ENCODE data around the gene MKS1. TPM values are rescaled to one million over a fixed set of nuclear protein-coding genes. Genes with fewer than 3 reads are reported as not detected.
A peak's percentile ranks its signal among the peaks of the same experiment; 100 is the strongest.

The MKS1 gene
- total RNA-seq, 1 donor from 2014 or later: 10.4 TPM

GRCh38 chr17:58176200-58176599 is 42.9 kb downstream of the MKS1 start:
- no peak overlapping the region for H3K27ac ChIP-seq (ENCODE audit: low read depth, low read length)
- H3K9ac ChIP-seq (ENCODE audit: low read depth in 1 of 3, low read length in 3 of 3): no peak overlapping the region
- H3K9me3 ChIP-seq (ENCODE audit: control insufficient read depth in 3 of 3, low read length in 3 of 3): no peaks in the 10 kb centered on the region
- no peak overlapping the region for H3K4me3 ChIP-seq (ENCODE audit: low read length in 3 of 3)
- H3K4me1 ChIP-seq (ENCODE audit: control insufficient read depth in 3 of 3, insufficient read depth in 3 of 3, low read length in 3 of 3): no peaks in the 10 kb centered on the region
- peaks cover 0 to 10% (median 6%) of the 10 kb centered on the region in 3 donors for H3K27me3 ChIP-seq (ENCODE audit: control insufficient read depth in 3 of 3, insufficient read depth in 3 of 3, low read length in 3 of 3)
- no peaks in the 10 kb centered on the region for H3K36me3 ChIP-seq (ENCODE audit: control insufficient read depth in 3 of 3, insufficient read depth in 3 of 3, low read length in 3 of 3)

GRCh38 chr17:58174871-58175270 is 44.2 kb downstream of the MKS1 start:
- Histone ChIP-seq H3K27ac (ENCODE audit: low read depth, low read length) (no peak overlapping the region), H3K9ac (ENCODE audit: low read depth in 1 of 3, low read length in 3 of 3) (no peak overlapping the region), H3K4me1 (ENCODE audit: control insufficient read depth in 3 of 3, insufficient read depth in 3 of 3, low read length in 3 of 3) (no peaks in the 10 kb centered on the region), H3K27me3 (ENCODE audit: control insufficient read depth in 3 of 3, insufficient read depth in 3 of 3, low read length in 3 of 3) (peaks cover 5 to 7% (median 6%) of the 10 kb centered on the region in 3 donors), H3K9me3 (ENCODE audit: control insufficient read depth in 3 of 3, low read length in 3 of 3) (no peaks in the 10 kb centered on the region), H3K36me3 (ENCODE audit: control insufficient read depth in 3 of 3, insufficient read depth in 3 of 3, low read length in 3 of 3) (no peaks in the 10 kb centered on the region), H3K4me3 (ENCODE audit: low read length in 3 of 3) (no peak overlapping the region)

GRCh38 chr17:58172369-58173071 is 46.5 kb downstream of the MKS1 start:
- H3K9me3 ChIP-seq (ENCODE audit: control insufficient read depth in 3 of 3, low read length in 3 of 3): no peaks in the 10 kb centered on the region
- no peak overlapping the region for H3K4me3 ChIP-seq (ENCODE audit: low read length in 3 of 3)
- H3K4me1 ChIP-seq (ENCODE audit: control insufficient read depth in 3 of 3, insufficient read depth in 3 of 3, low read length in 3 of 3): no peaks in the 10 kb centered on the region
- H3K27ac ChIP-seq (ENCODE audit: low read depth, low read length): no peak overlapping the region
- H3K9ac ChIP-seq (ENCODE audit: low read depth in 1 of 3, low read length in 3 of 3): no peak overlapping the region
- peaks cover 5 to 7% (median 6%) of the 10 kb centered on the region in 3 donors for H3K27me3 ChIP-seq (ENCODE audit: control insufficient read depth in 3 of 3, insufficient read depth in 3 of 3, low read length in 3 of 3)
- no peaks in the 10 kb centered on the region for H3K36me3 ChIP-seq (ENCODE audit: control insufficient read depth in 3 of 3, insufficient read depth in 3 of 3, low read length in 3 of 3)

GRCh38 chr17:58170622-58171021 is 48.4 kb downstream of the MKS1 start:
- Histone ChIP-seq H3K36me3 (ENCODE audit: control insufficient read depth in 3 of 3, insufficient read depth in 3 of 3, low read length in 3 of 3) (no peaks in the 10 kb centered on the region), H3K4me3 (ENCODE audit: low read length in 3 of 3) (no peak overlapping the region), H3K9me3 (ENCODE audit: control insufficient read depth in 3 of 3, low read length in 3 of 3) (no peaks in the 10 kb centered on the region), H3K27ac (ENCODE audit: low read depth, low read length) (no peak overlapping the region), H3K4me1 (ENCODE audit: control insufficient read depth in 3 of 3, insufficient read depth in 3 of 3, low read length in 3 of 3) (no peaks in the 10 kb centered on the region), H3K9ac (ENCODE audit: low read depth in 1 of 3, low read length in 3 of 3) (no peak overlapping the region), H3K27me3 (ENCODE audit: control insufficient read depth in 3 of 3, insufficient read depth in 3 of 3, low read length in 3 of 3) (peaks cover 3 to 15% (median 6%) of the 10 kb centered on the region in 3 donors)

GRCh38 chr17:58166682-58167081 is 52.4 kb downstream of the MKS1 start, which contains the start of gene OR4D2:
Gene OR4D2 (plus strand): TSS chr17:58166982. CDS start chr17:58169656, 2,674 bp downstream.
- H3K27ac ChIP-seq (ENCODE audit: low read depth, low read length): no peak within 1 kb of the TSS
- H3K36me3 ChIP-seq (ENCODE audit: control insufficient read depth in 3 of 3, insufficient read depth in 3 of 3, low read length in 3 of 3): no peaks in the 10 kb centered on the region
- no peaks in the 10 kb centered on the region for H3K4me1 ChIP-seq (ENCODE audit: control insufficient read depth in 3 of 3, insufficient read depth in 3 of 3, low read length in 3 of 3)
- no peak within 1 kb of the TSS for H3K9ac ChIP-seq (ENCODE audit: low read depth in 1 of 3, low read length in 3 of 3)
- no peaks in the 10 kb centered on the region for H3K9me3 ChIP-seq (ENCODE audit: control insufficient read depth in 3 of 3, low read length in 3 of 3)
- H3K27me3 ChIP-seq (ENCODE audit: control insufficient read depth in 3 of 3, insufficient read depth in 3 of 3, low read length in 3 of 3): peaks cover 3 to 19% (median 6%) of the 10 kb centered on the region in 3 donors
- H3K4me3 ChIP-seq (ENCODE audit: low read length in 3 of 3): no peak within 1 kb of the TSS

- Histone ChIP-seq H3K9me3 (ENCODE audit: control insufficient read depth in 3 of 3, low read length in 3 of 3) (no peaks in the 10 kb centered on the region), H3K9ac (ENCODE audit: low read depth in 1 of 3, low read length in 3 of 3) (no peak overlapping the region), H3K4me1 (ENCODE audit: control insufficient read depth in 3 of 3, insufficient read depth in 3 of 3, low read length in 3 of 3) (no peaks in the 10 kb centered on the region), H3K36me3 (ENCODE audit: control insufficient read depth in 3 of 3, insufficient read depth in 3 of 3, low read length in 3 of 3) (no peaks in the 10 kb centered on the region), H3K27ac (ENCODE audit: low read depth, low read length) (no peak overlapping the region), H3K27me3 (ENCODE audit: control insufficient read depth in 3 of 3, insufficient read depth in 3 of 3, low read length in 3 of 3) (peaks cover 3 to 19% (median 6%) of the 10 kb centered on the region in 3 donors), H3K4me3 (ENCODE audit: low read length in 3 of 3) (no peak overlapping the region)
Observed at GRCh38 chr17:58165981-58166380, 53.1 kb downstream of the MKS1 start.

- Histone ChIP-seq H3K36me3 (ENCODE audit: control insufficient read depth in 3 of 3, insufficient read depth in 3 of 3, low read length in 3 of 3) (no peaks in the 10 kb centered on the region), H3K27ac (ENCODE audit: low read depth, low read length) (no peak overlapping the region), H3K9ac (ENCODE audit: low read depth in 1 of 3, low read length in 3 of 3) (no peak overlapping the region), H3K4me3 (ENCODE audit: low read length in 3 of 3) (no peak overlapping the region), H3K27me3 (ENCODE audit: control insufficient read depth in 3 of 3, insufficient read depth in 3 of 3, low read length in 3 of 3) (peaks cover 14 to 30% (median 19%) of the 10 kb centered on the region in 3 donors), H3K4me1 (ENCODE audit: control insufficient read depth in 3 of 3, insufficient read depth in 3 of 3, low read length in 3 of 3) (peaks cover 7 to 9% (median 8%) of the 10 kb centered on the region in 3 donors), H3K9me3 (ENCODE audit: control insufficient read depth in 3 of 3, low read length in 3 of 3) (no peaks in the 10 kb centered on the region)
Observed at GRCh38 chr17:58161566-58161965, 57.5 kb downstream of the MKS1 start.

GRCh38 chr17:58158181-58158580 is 60.9 kb downstream of the MKS1 start:
- H3K9ac ChIP-seq (ENCODE audit: low read depth in 1 of 3, low read length in 3 of 3): no peak overlapping the region
- H3K4me1 ChIP-seq (ENCODE audit: control insufficient read depth in 3 of 3, insufficient read depth in 3 of 3, low read length in 3 of 3): peaks cover 7 to 9% (median 8%) of the 10 kb centered on the region in 3 donors
- H3K27ac ChIP-seq (ENCODE audit: low read depth, low read length): no peak overlapping the region
- peaks cover 22 to 36% (median 27%) of the 10 kb centered on the region in 3 donors for H3K27me3 ChIP-seq (ENCODE audit: control insufficient read depth in 3 of 3, insufficient read depth in 3 of 3, low read length in 3 of 3)
- H3K36me3 ChIP-seq (ENCODE audit: control insufficient read depth in 3 of 3, insufficient read depth in 3 of 3, low read length in 3 of 3): no peaks in the 10 kb centered on the region
- H3K9me3 ChIP-seq (ENCODE audit: control insufficient read depth in 3 of 3, low read length in 3 of 3): no peaks in the 10 kb centered on the region
- H3K4me3 ChIP-seq (ENCODE audit: low read length in 3 of 3): no peak overlapping the region

- Histone ChIP-seq H3K9ac (ENCODE audit: low read depth in 1 of 3, low read length in 3 of 3) (peak overlapping the region in 1 of 3 donors; percentile 40), H3K9me3 (ENCODE audit: control insufficient read depth in 3 of 3, low read length in 3 of 3) (no peaks in the 10 kb centered on the region), H3K4me1 (ENCODE audit: control insufficient read depth in 3 of 3, insufficient read depth in 3 of 3, low read length in 3 of 3) (peaks cover 7 to 9% (median 8%) of the 10 kb centered on the region in 3 donors), H3K4me3 (ENCODE audit: low read length in 3 of 3) (peak overlapping the region; percentile 46 to 71 (median 65)), H3K27ac (ENCODE audit: low read depth, low read length) (no peak overlapping the region), H3K27me3 (ENCODE audit: control insufficient read depth in 3 of 3, insufficient read depth in 3 of 3, low read length in 3 of 3) (peaks cover 26 to 36% (median 30%) of the 10 kb centered on the region in 3 donors), H3K36me3 (ENCODE audit: control insufficient read depth in 3 of 3, insufficient read depth in 3 of 3, low read length in 3 of 3) (no peaks in the 10 kb centered on the region)
Observed at GRCh38 chr17:58156839-58157803, 61.9 kb downstream of the MKS1 start.
